Activated B cell treated with CpG ODN at 0.5 μM for 24 hours (primary cell): ENCODE data around the gene DIRAS3. TPM values are rescaled to one million over a fixed set of nuclear protein-coding genes. Genes with fewer than 3 reads are reported as not detected.
"Not testable (repeated sequence)": the region's sequence is repeated elsewhere in the genome, so short reads cannot be mapped to it uniquely, and the experiment has no call there.

Experiments used
- ATAC-seq: fragments of 200-7000 bp; cut with Tn5 transposase; one replicate; pipeline ENCODE4 v1.10.0; 2021; ENCODE audit warnings: low read depth, mild to moderate bottlenecking, moderate library complexity
- CTCF ChIA-PET: fragments of 350-600 bp; sonication (Branson Sonifier 250); formaldehyde crosslinking; loops from one replicate; lab custom pipeline; 2021; ENCODE audit warnings: antibody characterized with exemption; lab: Charles Lee
- POLR2A ChIA-PET: fragments of 350-600 bp; sonication (Branson Sonifier 250); formaldehyde crosslinking; loops from one replicate; lab custom pipeline; 2021; ENCODE audit warnings: antibody characterized with exemption; lab: Charles Lee
- DNase-seq: peaks from one replicate; pipeline ENCODE4 v3.0.0; 2022
- H3K27ac Mint-ChIP-seq: one replicate; pipeline ENCODE4 v1.8.0; 2020; ENCODE audit warnings: mixed read lengths
- H3K27me3 Mint-ChIP-seq: one replicate; pipeline ENCODE4 v1.8.0; 2021; ENCODE audit warnings: mixed read lengths
- H3K36me3 Mint-ChIP-seq: one replicate; pipeline ENCODE4 v1.8.0; 2021; ENCODE audit warnings: low read depth, mixed read lengths
- H3K4me1 Mint-ChIP-seq: one replicate; pipeline ENCODE4 v1.8.0; 2021; ENCODE audit warnings: mixed read lengths
- H3K4me3 Mint-ChIP-seq: one replicate; pipeline ENCODE4 v1.8.0; 2020; ENCODE audit warnings: mild to moderate bottlenecking, mixed read lengths
- H3K9me3 Mint-ChIP-seq: one replicate; pipeline ENCODE4 v1.8.0; 2020; ENCODE audit warnings: mixed read lengths
- intact Hi-C: fragments of 100-400 bp; cut with micrococcal nuclease; formaldehyde crosslinking; loops from one replicate; pipeline ENCODE4 v1.15.1; 2024
- total RNA-seq: library from RNA; stranded (reverse); gene quantifications from 2 replicates; pipeline ENCODE4 v1.2.3, GENCODE V29; 2022
- TF ChIP-seq, protein P1 (sequence below): fragments of 200-600 bp; IDR thresholded peaks from one replicate; pipeline ENCODE4 v1.8.0; 2022; ENCODE audit warnings: antibody characterized with exemption, mild to moderate bottlenecking

DIRAS3 gene
- total RNA-seq, 1 donor from 2014 or later = not detected

DNA sequence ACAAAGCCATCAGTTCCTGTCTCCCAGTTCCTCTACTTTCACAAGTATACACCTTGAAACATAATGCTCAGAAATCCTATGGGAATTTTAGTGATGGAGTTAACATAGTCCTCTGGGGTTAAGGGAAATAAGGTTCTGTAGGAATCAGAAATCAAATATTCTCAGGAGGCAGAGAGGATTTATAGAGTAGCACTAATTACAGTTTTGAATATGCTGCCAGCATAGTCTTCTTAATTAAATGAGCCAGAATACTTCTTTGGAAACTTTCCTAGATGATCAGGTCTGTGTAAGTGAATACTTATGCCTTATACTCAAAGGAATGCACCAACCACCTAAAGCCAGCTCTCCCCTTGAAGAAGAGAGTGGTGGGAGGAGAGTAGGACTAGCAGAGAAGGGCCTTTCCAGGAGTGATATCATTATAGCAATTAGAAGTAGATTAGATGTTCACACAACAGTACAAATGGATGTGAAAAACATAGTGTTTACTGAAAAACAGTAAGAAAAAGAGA lies 31.4 kb upstream of the DIRAS3 start:
- no peaks in the 10 kb centered on the region for H3K36me3 Mint-ChIP-seq
- intact Hi-C loops = no loop called here
- H3K9me3 Mint-ChIP-seq = no peaks in the 10 kb centered on the region
- H3K27me3 Mint-ChIP-seq = peaks cover 5% of the 10 kb centered on the region
- ChIA-PET POLR2A (no interaction called here), CTCF (no interaction called here)
- no peak overlapping the region for H3K27ac Mint-ChIP-seq
- H3K4me3 Mint-ChIP-seq = no peak overlapping the region
- DNase-seq (no peak), ATAC-seq (no peak)
- TF ChIP-seq, protein P1, sequence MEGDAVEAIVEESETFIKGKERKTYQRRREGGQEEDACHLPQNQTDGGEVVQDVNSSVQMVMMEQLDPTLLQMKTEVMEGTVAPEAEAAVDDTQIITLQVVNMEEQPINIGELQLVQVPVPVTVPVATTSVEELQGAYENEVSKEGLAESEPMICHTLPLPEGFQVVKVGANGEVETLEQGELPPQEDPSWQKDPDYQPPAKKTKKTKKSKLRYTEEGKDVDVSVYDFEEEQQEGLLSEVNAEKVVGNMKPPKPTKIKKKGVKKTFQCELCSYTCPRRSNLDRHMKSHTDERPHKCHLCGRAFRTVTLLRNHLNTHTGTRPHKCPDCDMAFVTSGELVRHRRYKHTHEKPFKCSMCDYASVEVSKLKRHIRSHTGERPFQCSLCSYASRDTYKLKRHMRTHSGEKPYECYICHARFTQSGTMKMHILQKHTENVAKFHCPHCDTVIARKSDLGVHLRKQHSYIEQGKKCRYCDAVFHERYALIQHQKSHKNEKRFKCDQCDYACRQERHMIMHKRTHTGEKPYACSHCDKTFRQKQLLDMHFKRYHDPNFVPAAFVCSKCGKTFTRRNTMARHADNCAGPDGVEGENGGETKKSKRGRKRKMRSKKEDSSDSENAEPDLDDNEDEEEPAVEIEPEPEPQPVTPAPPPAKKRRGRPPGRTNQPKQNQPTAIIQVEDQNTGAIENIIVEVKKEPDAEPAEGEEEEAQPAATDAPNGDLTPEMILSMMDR = no peak
- H3K4me1 Mint-ChIP-seq = no peaks in the 10 kb centered on the region

DNA sequence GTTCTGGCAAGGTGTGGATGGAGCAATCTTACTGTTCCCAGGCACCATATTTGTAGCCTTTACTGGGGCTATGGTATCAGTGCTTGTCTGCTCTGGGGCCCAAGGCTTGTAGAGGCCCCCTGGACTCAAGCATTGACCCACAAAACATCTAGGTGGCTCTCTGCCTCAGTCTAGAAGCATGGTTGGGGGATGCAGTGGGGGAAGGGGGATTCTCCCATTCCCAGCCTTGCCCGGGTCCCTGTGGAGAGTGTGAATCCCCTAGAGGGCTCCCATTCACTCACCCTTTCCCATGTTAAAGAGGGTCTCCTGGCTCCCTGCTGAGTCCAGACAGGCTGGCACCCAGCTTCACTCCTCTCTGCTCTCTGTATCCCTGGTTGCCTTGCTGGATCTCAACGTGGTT lies 28.2 kb upstream of the DIRAS3 start:
- H3K4me3 Mint-ChIP-seq = no peak overlapping the region
- peaks cover 5% of the 10 kb centered on the region for H3K27me3 Mint-ChIP-seq
- peaks cover 4% of the 10 kb centered on the region for H3K9me3 Mint-ChIP-seq
- CTCF ChIA-PET = interaction anchor here (0.8 kb wide), 1 partner anchor 42 kb away, joined by 3 read pairs; no protein-coding TSS in a partner anchor
- ATAC-seq (no peak), DNase-seq (no peak)
- no peak overlapping the region for H3K27ac Mint-ChIP-seq
- H3K4me1 Mint-ChIP-seq = no peaks in the 10 kb centered on the region
- intact Hi-C loops = no loop called here
- TF ChIP-seq, protein P1 = no peak
- POLR2A ChIA-PET = no interaction called here
- H3K36me3 Mint-ChIP-seq = no peaks in the 10 kb centered on the region

DNA sequence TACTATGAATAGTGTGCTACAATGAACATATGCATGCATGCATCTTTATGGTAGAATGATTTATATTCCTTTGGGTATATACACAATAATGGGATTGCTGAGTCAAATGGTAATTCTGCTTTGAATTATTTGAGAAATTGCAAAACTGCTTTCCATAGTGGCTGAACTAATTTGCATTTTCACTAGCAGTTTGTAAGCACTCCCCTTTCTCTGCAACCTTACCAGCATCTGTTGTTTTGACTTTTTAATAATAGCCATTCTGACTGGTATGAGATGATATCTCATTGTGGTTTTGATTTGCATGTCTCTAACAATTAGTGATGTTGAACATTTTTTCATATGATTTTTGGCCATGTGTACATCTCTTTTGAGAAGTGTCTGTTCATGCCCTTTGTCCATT lies 24.0 kb upstream of the DIRAS3 start:
- CTCF ChIA-PET = no interaction called here

DNA sequence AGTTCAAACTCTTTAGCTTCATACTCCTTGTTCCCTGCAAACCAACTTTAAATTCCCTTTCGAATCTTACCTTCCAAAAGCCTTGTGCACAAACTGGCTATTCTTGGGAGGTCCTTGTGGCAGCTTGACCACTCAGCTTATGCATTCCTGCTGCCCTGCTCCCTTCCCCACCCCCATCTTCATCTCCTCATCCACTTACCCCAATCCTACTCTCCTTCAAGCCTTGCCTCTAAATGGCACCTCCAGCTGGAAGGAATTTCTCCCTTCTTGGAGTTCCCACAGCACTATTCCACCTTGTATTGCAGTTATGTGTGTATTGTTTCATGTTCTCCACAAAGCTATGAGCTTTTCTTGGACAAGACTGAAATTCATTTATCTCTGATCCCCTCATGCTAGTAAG lies 15.3 kb upstream of the DIRAS3 start:
- H3K36me3 Mint-ChIP-seq = no peaks in the 10 kb centered on the region
- no peaks in the 10 kb centered on the region for H3K9me3 Mint-ChIP-seq
- no peak overlapping the region for H3K4me3 Mint-ChIP-seq
- H3K27ac Mint-ChIP-seq = no peak overlapping the region
- H3K4me1 Mint-ChIP-seq = no peaks in the 10 kb centered on the region
- no peak for ATAC-seq
- POLR2A ChIA-PET = no interaction called here
- CTCF ChIA-PET = no interaction called here
- TF ChIP-seq, protein P1 = no peak
- no peaks in the 10 kb centered on the region for H3K27me3 Mint-ChIP-seq
- no peak for DNase-seq
- intact Hi-C loops = no loop called here

More for the DNA sequence above, 24.0 kb upstream of the DIRAS3 start:
- DNase-seq (no peak), ATAC-seq (no peak)
- Mint-ChIP-seq H3K27me3 (no peaks in the 10 kb centered on the region), H3K36me3 (no peaks in the 10 kb centered on the region), H3K4me3 (no peak overlapping the region), H3K27ac (no peak overlapping the region), H3K9me3 (peaks cover 4% of the 10 kb centered on the region), H3K4me1 (no peaks in the 10 kb centered on the region)
- intact Hi-C loops = no loop called here
- POLR2A ChIA-PET = no interaction called here
- TF ChIP-seq, protein P1 = no peak

DNA sequence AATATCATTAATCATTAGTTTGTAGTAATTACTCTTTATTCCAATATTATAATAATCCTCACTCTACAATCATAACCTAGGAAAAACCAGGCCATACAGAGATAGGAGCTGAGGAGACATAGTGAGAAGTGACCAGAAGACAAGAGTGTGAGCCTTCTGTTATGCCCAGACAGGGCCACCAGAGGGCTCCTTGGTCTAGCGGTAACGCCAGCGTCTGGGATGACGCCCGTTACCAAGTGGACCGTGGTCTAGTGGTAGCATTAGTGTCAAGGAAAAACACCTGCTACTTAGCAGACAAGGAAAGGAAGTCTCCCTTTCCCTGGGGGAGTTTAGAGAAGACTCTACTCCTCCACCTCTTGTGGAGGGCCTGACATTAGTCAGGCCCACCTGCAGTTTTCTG lies 7.6 kb upstream of the DIRAS3 start:
- ATAC-seq, H3K36me3 Mint-ChIP-seq, H3K27me3 Mint-ChIP-seq, intact Hi-C loops, CTCF ChIA-PET, DNase-seq, POLR2A ChIA-PET, H3K9me3 Mint-ChIP-seq, H3K27ac Mint-ChIP-seq, H3K4me1 Mint-ChIP-seq, H3K4me3 Mint-ChIP-seq: not testable (repeated sequence)

DNA sequence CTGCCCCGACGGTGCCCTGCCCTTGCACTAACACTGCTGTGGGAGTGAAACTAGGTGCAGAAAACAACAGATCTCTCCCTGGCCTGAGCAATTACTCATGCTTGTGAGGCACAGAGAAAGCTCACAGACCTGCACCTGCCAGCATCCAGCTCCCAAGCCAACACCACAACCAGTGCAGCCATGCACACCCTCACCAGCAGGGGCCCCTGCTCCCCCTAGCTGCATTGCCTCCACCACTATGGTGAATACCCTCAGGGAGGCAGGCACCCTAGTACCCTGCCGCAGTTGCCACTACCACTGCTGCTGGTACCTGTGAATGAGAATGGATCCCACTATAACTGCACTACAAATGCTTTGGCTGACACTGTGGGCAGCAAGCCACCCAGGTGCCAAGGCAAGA lies 7.1 kb upstream of the DIRAS3 start:
- Mint-ChIP-seq H3K4me1 (no peaks in the 10 kb centered on the region), H3K9me3 (peaks cover 2% of the 10 kb centered on the region)

More for the DNA sequence above, 7.1 kb upstream of the DIRAS3 start:
- no peak for ATAC-seq
- Mint-ChIP-seq H3K27ac (no peak overlapping the region), H3K27me3 (peaks cover under 1% of the 10 kb centered on the region), H3K36me3 (no peaks in the 10 kb centered on the region), H3K4me3 (no peak overlapping the region)
- TF ChIP-seq, protein P1 = no peak
- ChIA-PET CTCF (no interaction called here), POLR2A (no interaction called here)
- no peak for DNase-seq
- intact Hi-C loops = no loop called here
